A549 (cell line): Measurements from ENCODE around the gene ESRRB.

Source experiments
- CEBPB ChIP-seq, 2 experiments: fragments of >200 bp in 1 of 2; sonication (Bioruptor Twin) in 1 of 2; formaldehyde crosslinking in 1 of 2; IDR thresholded peaks; 2 replicates each; pipeline ENCODE4 v1.6.1; 2012 to 2016
- CHD2 ChIP-seq: fragments of 150-350 bp; IDR thresholded peaks from 2 replicates; pipeline ENCODE4 v1.6.1; 2014; ENCODE audit warnings: low read length; ENCODE audit not compliant: partially characterized antibody
- CHD4 ChIP-seq: fragments of 200-600 bp; sonication (generic); IDR thresholded peaks from 2 replicates; pipeline ENCODE4 v1.6.1; 2016; ENCODE audit warnings: antibody characterized with exemption, mild to moderate bottlenecking, borderline replicate concordance
- JUNB ChIP-seq: fragments of >200 bp; sonication (Bioruptor Twin); formaldehyde crosslinking; IDR thresholded peaks from 2 replicates; pipeline ENCODE4 v1.6.1; 2016
- MYC ChIP-seq: IDR thresholded peaks from 2 replicates; pipeline ENCODE4 v1.6.1; 2012; ENCODE audit warnings: mild to moderate bottlenecking, inconsistent platforms, low read length, improper control_type of control experiment, borderline replicate concordance
- RARB ChIP-seq: fragments of 250-450 bp; sonication (Bioruptor Pico); IDR thresholded peaks from 2 replicates; pipeline ENCODE4 v1.8.0; 2021; ENCODE audit warnings: mild to moderate bottlenecking, moderate library complexity
- TF ChIP-seq, protein P1 (sequence below): fragments of >200 bp; sonication (Bioruptor Twin); formaldehyde crosslinking; IDR thresholded peaks from 3 replicates; pipeline ENCODE4 v1.5.1; 2016
- TF ChIP-seq, protein P2 (sequence below): fragments of 200-600 bp; sonication (generic); IDR thresholded peaks from 2 replicates; pipeline ENCODE4 v1.6.1; 2016; ENCODE audit warnings: antibody characterized with exemption, mild to moderate bottlenecking, moderate library complexity

DNA sequence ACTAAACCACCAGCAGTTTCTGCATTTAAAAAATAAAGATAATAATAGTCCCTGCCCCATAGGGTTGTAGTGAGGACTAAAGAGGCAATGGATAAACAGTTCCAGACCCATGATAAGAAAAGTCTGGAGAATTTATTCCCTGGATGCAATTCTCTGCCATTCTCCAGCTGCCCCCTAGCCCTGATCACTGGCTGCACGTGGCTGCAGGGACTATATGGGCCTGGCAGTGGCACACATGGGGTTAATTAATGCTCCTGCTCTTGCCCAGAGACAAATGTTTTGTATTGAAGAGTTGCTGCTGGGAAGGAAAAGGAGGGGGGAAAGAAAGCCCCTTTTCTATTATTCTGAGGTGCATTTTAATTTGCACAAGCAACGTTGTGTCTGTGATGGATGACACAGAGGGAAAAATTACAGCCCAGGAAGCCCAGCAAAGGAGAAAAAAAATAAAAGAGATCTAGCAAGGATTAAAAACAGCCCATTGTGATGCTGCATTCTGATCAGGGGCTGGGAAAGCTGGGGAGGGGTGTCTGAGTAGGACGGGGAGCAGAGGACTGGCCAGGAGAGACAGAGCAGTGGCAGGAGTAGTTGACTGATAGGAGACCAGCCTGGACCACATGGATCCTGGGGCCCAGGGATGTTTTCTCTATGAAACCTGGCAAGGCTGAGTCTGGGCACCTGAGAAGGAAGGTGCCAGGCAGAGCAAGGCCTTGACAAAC lies 149.3 kb downstream of the ESRRB start:
- TF ChIP-seq, protein P1, sequence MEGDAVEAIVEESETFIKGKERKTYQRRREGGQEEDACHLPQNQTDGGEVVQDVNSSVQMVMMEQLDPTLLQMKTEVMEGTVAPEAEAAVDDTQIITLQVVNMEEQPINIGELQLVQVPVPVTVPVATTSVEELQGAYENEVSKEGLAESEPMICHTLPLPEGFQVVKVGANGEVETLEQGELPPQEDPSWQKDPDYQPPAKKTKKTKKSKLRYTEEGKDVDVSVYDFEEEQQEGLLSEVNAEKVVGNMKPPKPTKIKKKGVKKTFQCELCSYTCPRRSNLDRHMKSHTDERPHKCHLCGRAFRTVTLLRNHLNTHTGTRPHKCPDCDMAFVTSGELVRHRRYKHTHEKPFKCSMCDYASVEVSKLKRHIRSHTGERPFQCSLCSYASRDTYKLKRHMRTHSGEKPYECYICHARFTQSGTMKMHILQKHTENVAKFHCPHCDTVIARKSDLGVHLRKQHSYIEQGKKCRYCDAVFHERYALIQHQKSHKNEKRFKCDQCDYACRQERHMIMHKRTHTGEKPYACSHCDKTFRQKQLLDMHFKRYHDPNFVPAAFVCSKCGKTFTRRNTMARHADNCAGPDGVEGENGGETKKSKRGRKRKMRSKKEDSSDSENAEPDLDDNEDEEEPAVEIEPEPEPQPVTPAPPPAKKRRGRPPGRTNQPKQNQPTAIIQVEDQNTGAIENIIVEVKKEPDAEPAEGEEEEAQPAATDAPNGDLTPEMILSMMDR, result no peak
- TF ChIP-seq CHD4 (no peak), JUNB (no peak), RARB (CRISPR knock-in tag) (no peak), CEBPB (IDR thresholded peaks at IDR 0.05) (no peak), MYC (no peak), CHD2 (no peak)
- TF ChIP-seq, protein P2, sequence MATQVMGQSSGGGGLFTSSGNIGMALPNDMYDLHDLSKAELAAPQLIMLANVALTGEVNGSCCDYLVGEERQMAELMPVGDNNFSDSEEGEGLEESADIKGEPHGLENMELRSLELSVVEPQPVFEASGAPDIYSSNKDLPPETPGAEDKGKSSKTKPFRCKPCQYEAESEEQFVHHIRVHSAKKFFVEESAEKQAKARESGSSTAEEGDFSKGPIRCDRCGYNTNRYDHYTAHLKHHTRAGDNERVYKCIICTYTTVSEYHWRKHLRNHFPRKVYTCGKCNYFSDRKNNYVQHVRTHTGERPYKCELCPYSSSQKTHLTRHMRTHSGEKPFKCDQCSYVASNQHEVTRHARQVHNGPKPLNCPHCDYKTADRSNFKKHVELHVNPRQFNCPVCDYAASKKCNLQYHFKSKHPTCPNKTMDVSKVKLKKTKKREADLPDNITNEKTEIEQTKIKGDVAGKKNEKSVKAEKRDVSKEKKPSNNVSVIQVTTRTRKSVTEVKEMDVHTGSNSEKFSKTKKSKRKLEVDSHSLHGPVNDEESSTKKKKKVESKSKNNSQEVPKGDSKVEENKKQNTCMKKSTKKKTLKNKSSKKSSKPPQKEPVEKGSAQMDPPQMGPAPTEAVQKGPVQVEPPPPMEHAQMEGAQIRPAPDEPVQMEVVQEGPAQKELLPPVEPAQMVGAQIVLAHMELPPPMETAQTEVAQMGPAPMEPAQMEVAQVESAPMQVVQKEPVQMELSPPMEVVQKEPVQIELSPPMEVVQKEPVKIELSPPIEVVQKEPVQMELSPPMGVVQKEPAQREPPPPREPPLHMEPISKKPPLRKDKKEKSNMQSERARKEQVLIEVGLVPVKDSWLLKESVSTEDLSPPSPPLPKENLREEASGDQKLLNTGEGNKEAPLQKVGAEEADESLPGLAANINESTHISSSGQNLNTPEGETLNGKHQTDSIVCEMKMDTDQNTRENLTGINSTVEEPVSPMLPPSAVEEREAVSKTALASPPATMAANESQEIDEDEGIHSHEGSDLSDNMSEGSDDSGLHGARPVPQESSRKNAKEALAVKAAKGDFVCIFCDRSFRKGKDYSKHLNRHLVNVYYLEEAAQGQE, result no peak
